HG02678 (cell line): ENCODE results near the gene SLPI.

Experiments used
- ATAC-seq: cut with Tn5 transposase; IDR thresholded peaks from one replicate; pipeline ENCODE4 v1.9.1; 2021; ENCODE audit warnings: mild to moderate bottlenecking, moderate library complexity; ENCODE audit not compliant: unreplicated experiment

SLPI gene

GRCh38 chr20:45218636-45219035 lies 35.7 kb downstream of the SLPI start:
- ATAC-seq: no peak

- ATAC-seq: no peak
These were observed 36.2 kb downstream of the SLPI start for GRCh38 chr20:45218124-45218523.

- ATAC-seq: no peak
These were observed 41.5 kb downstream of the SLPI start for GRCh38 chr20:45212836-45213235.

- no peak for ATAC-seq
These were observed 42.5 kb downstream of the SLPI start for GRCh38 chr20:45211569-45212474.

- ATAC-seq: no peak
These were observed 44.4 kb downstream of the SLPI start for GRCh38 chr20:45209924-45210323.

- ATAC-seq: no peak
These were observed 47.6 kb downstream of the SLPI start, which contains the start of gene SEMG1 for GRCh38 chr20:45206725-45207124. TSS of gene SEMG1 (plus strand) at chr20:45207033. CDS start at chr20:45207054, 21 bp downstream.
